ENCODE data around the gene CDC42BPA. TPM values are rescaled to one million over a fixed set of nuclear protein-coding genes. Genes with fewer than 3 reads are reported as not detected.

The CDC42BPA gene
- total and polyA plus RNA-seq, 9 of the 15 experiments (the other 6 are each of a cell fraction or from before 2014, with no cell fraction given), result 8.0 to 77.5 (median 52.1) TPM

GRCh38 chr1:226985239-226985838, 333.0 kb downstream of the CDC42BPA start:
- peaks cover 45% of the 10 kb centered on the region for H3K36me3 ChIP-seq (ENCODE audit: control insufficient read depth, insufficient read depth, low read length)
- TF ChIP-seq TRIM24 (IDR thresholded peaks at IDR 0.05) (no peak), NFYB (IDR thresholded peaks at IDR 0.05; ENCODE audit: extremely low read depth, insufficient read length) (no peak), TBP (optimal IDR thresholded peaks at IDR 0.05; ENCODE audit: low read depth, low read length) (no peak), MYC (IDR thresholded peaks at IDR 0.05; ENCODE audit: low read depth, low read length) (no peak), MYC (CRISPR knock-in tag; IDR thresholded peaks at IDR 0.05; ENCODE audit: borderline replicate concordance, low read depth) (no peak), POLR2AphosphoS5 (IDR thresholded peaks at IDR 0.05; ENCODE audit: control insufficient read depth, insufficient read depth, low read depth, low read length) (peak; percentile 15; the same call in 1 of the 2 replicates), RBM39 (optimal IDR thresholded peaks at IDR 0.05; ENCODE audit: low read depth, low read length) (no peak), TAL1 (IDR thresholded peaks at IDR 0.05) (no peak), PHF21A (IDR thresholded peaks at IDR 0.05; ENCODE audit: borderline replicate concordance, low read depth) (no peak), ZBTB33 (CRISPR knock-in tag; IDR thresholded peaks at IDR 0.05) (no peak), HDAC8 (tag; IDR thresholded peaks at IDR 0.05) (no peak), POLR2G (IDR thresholded peaks at IDR 0.05; ENCODE audit: low read depth, low read length) (peak; percentile 70), PCBP1 (IDR thresholded peaks at IDR 0.05; ENCODE audit: low read depth, low read length, poor library complexity, severe bottlenecking) (no peak), EP300 (IDR thresholded peaks at IDR 0.05; ENCODE audit: low read length) (no peak), ZNF583 (CRISPR knock-in tag; IDR thresholded peaks at IDR 0.05) (no peak)
- TF ChIP-seq, protein P1, sequence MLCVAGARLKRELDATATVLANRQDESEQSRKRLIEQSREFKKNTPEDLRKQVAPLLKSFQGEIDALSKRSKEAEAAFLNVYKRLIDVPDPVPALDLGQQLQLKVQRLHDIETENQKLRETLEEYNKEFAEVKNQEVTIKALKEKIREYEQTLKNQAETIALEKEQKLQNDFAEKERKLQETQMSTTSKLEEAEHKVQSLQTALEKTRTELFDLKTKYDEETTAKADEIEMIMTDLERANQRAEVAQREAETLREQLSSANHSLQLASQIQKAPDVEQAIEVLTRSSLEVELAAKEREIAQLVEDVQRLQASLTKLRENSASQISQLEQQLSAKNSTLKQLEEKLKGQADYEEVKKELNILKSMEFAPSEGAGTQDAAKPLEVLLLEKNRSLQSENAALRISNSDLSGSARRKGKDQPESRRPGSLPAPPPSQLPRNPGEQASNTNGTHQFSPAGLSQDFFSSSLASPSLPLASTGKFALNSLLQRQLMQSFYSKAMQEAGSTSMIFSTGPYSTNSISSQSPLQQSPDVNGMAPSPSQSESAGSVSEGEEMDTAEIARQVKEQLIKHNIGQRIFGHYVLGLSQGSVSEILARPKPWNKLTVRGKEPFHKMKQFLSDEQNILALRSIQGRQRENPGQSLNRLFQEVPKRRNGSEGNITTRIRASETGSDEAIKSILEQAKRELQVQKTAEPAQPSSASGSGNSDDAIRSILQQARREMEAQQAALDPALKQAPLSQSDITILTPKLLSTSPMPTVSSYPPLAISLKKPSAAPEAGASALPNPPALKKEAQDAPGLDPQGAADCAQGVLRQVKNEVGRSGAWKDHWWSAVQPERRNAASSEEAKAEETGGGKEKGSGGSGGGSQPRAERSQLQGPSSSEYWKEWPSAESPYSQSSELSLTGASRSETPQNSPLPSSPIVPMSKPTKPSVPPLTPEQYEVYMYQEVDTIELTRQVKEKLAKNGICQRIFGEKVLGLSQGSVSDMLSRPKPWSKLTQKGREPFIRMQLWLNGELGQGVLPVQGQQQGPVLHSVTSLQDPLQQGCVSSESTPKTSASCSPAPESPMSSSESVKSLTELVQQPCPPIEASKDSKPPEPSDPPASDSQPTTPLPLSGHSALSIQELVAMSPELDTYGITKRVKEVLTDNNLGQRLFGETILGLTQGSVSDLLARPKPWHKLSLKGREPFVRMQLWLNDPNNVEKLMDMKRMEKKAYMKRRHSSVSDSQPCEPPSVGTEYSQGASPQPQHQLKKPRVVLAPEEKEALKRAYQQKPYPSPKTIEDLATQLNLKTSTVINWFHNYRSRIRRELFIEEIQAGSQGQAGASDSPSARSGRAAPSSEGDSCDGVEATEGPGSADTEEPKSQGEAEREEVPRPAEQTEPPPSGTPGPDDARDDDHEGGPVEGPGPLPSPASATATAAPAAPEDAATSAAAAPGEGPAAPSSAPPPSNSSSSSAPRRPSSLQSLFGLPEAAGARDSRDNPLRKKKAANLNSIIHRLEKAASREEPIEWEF (CRISPR knock-in tag; IDR thresholded peaks at IDR 0.05), result no peak

More at GRCh38 chr1:226985239-226985838, 333.0 kb downstream of the CDC42BPA start:
- POLR2A ChIA-PET, result interaction anchor here (0.6 to 1.5 kb wide), 4 partner anchors 8 to 360 kb away, joined by 3 to 5 read pairs (median 3); no protein-coding TSS in a partner anchor
- Histone ChIP-seq H3K4me3 (no peak overlapping the region), H3K9me3 (replicated peaks; ENCODE audit: control insufficient read depth, insufficient read depth, low read depth, low read length) (no peaks in the 10 kb centered on the region), H3K27ac (ENCODE audit: extremely low read depth, low read depth, low read length) (no peak overlapping the region), H3K9me1 (ENCODE audit: control insufficient read depth, insufficient read depth, low read length) (no peaks in the 10 kb centered on the region), H2AFZ (ENCODE audit: low read depth, low read length) (no peak overlapping the region), H4K20me1 (replicated peaks; ENCODE audit: control insufficient read depth, insufficient read depth, low read length) (no peaks in the 10 kb centered on the region), H3K4me1 (replicated peaks in 1 of 2; ENCODE audit: control insufficient read depth in 2 of 2, insufficient read depth in 2 of 2, low read length in 2 of 2) (peaks cover 9 to 56% of the 10 kb centered on the region in 2 experiments), H3K9ac (ENCODE audit: insufficient read depth in 1 of 2, low read depth in 2 of 2, low read length in 2 of 2) (peak overlapping the region in 1 of 2 experiments; percentile 65; a peak in 1 of 4 replicates), H3K4me2 (ENCODE audit: insufficient read depth, low read length) (no peak overlapping the region), H3K27me3 (ENCODE audit: control insufficient read depth in 2 of 2, insufficient read depth in 2 of 2, low read length in 2 of 2) (no peaks in the 10 kb centered on the region), H3K79me2 (ENCODE audit: control insufficient read depth, insufficient read depth, low read length) (no peaks in the 10 kb centered on the region)
- FAIRE-seq (no peak), DNase-seq (ENCODE audit: extremely low read depth in 1 of 4, low spot score in 3 of 4) (no peak), ATAC-seq (no peak)
- CTCF ChIA-PET (ENCODE audit: low intra/inter-chr PET ratio), result no interaction called here
- 82% methylated on average over 16 of the region's 20 CpGs for WGBS (ENCODE audit: insufficient coverage, low coverage, missing lambda C conversion rate)
- in situ Hi-C loops (cut with MboI), result no loop called here
- no TSS peak for BruUV-seq (replicated peaks)
- intact Hi-C loops (cut with micrococcal nuclease), result no loop called here
